ENCODE results near the gene GLT6D1.

GRCh38 chr9:135575995-135576631 is 63.2 kb downstream of the GLT6D1 start:
- TF ChIP-seq POLR2A (IDR thresholded peaks at IDR 0.05) (no peak), CTCF (IDR thresholded peaks at IDR 0.05) (no peak)
